Transverse colon (tissue), 4 donors: ENCODE data around the gene BDKRB2. TPM values are rescaled to one million over a fixed set of nuclear protein-coding genes. Genes with fewer than 3 reads are reported as not detected.

Source experiments
- DNase-seq: peaks from one replicate; pipeline ENCODE4 v3.0.0-alpha.2; 2019
- H3K27ac ChIP-seq, 4 donors: fragments of 200-600 bp; sonication (generic); 2 replicates each; pipeline ENCODE4 v1.5.1; 2016 to 2018; ENCODE audit warnings: inconsistent platforms in 4 of 4
- H3K27me3 ChIP-seq: fragments of 200-600 bp; sonication (generic); 2 replicates; pipeline ENCODE4 v1.5.1; 2017; ENCODE audit warnings: inconsistent platforms
- H3K36me3 ChIP-seq, 4 donors: fragments of 200-600 bp; sonication (generic); 2 replicates each; pipeline ENCODE4 v1.5.1; 2017 to 2019; ENCODE audit warnings: inconsistent platforms in 4 of 4
- H3K4me1 ChIP-seq, 4 donors: fragments of 200-600 bp; sonication (generic); 2 replicates each; pipeline ENCODE4 v1.5.1; 2017 to 2020; ENCODE audit warnings: inconsistent platforms in 4 of 4
- H3K4me3 ChIP-seq, 4 donors: fragments of 200-600 bp; sonication (generic); 1 replicate in 1 of 4; 2 replicates in 3 of 4; pipeline versions ENCODE4 v1.5.1 to v1.6.1; 2017 to 2019; ENCODE audit warnings: inconsistent platforms in 4 of 4
- H3K9me3 ChIP-seq, 2 donors: fragments of 200-600 bp; sonication (generic); 2 replicates each; pipeline ENCODE4 v1.5.1; 2017 to 2019; ENCODE audit warnings: inconsistent platforms in 2 of 2
- CTCF ChIP-seq, 5 experiments: fragments of 200-600 bp in 3 of 5; fragments of 450-650 bp in 2 of 5; sonication (generic) in 3 of 5; IDR thresholded peaks; 1 replicate in 2 of 5; 2 replicates in 3 of 5; pipeline ENCODE4 v1.5.1; 2016 to 2017; ENCODE audit warnings: antibody characterized with exemption in 5 of 5, inconsistent platforms in 3 of 5, mild to moderate bottlenecking in 2 of 5, moderate library complexity in 1 of 5
- EP300 ChIP-seq: sonication (generic); formaldehyde crosslinking; IDR thresholded peaks from one replicate; pipeline ENCODE4 v1.6.1; 2017; ENCODE audit warnings: antibody characterized with exemption, low read depth
- POLR2A ChIP-seq: fragments of 450-650 bp; IDR thresholded peaks from one replicate; pipeline ENCODE4 v1.6.1; 2016; ENCODE audit warnings: antibody characterized with exemption, mild to moderate bottlenecking, moderate library complexity
- POLR2AphosphoS5 ChIP-seq, 3 donors: sonication (generic); formaldehyde crosslinking; IDR thresholded peaks; one replicate each; pipeline ENCODE4 v1.6.1; 2016; ENCODE audit warnings: antibody characterized with exemption in 3 of 3
- WGBS, 2 donors: methylation state at CpG; one replicate each; pipeline ENCODE4 v1.1.5; 2018; ENCODE audit warnings: low coverage in 1 of 2; 5-methylcytosine and 5-hydroxymethylcytosine counted together
- in situ Hi-C, 4 donors: fragments of 200-750 bp; cut with MboI; loops; one replicate each; pipeline versions ENCODE4 v1.15.0 to v1.15.1; 2017; ENCODE audit warnings: low sequenced_read_pairs in 3 of 4, low pct_ligation_motif_present in 1 of 4, low pct_unique_long_range_greater_than_20kb in 1 of 4
- intact Hi-C: fragments of 100-400 bp; cut with DNase I; formaldehyde crosslinking; loops from one replicate; pipeline ENCODE4 v1.15.1; 2023; ENCODE audit warnings: low total_unique reads
- total RNA-seq, 4 donors: library from RNA; depleted of rRNA; stranded (reverse); fragments of >200 nt; gene quantifications; one replicate each; pipeline ENCODE4 v1.1.0, GENCODE V29; 2016

Gene BDKRB2
- total RNA-seq, 4 donors from 2014 or later: 2.6 to 19.8 (median 17.4) TPM

DNA sequence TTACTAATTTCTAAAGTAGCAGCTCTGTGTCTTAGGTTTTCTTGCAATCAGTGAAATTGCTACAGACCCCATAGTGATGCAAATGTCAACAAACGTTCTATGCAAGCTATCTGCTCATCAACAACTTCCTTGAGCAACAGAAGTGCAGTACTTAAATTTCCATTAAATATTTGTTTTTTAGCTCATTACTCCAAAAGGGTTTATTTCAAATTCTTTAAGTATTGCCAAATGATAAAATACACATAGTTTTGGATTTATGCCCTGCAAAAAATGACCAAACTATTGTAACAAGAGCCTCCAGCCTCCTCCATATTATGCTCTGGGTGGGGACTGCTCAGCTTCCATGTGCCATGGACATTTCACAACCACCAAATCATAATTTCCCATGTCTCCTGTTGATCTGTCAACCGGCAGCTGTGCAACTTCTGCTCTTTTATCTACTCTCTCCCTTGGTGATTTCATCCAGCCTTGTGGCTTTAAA is 55.7 kb downstream of the BDKRB2 start:
- Histone ChIP-seq H3K4me3 (no peak overlapping the region), H3K27me3 (no peaks in the 10 kb centered on the region), H3K36me3 (no peaks in the 10 kb centered on the region), H3K4me1 (peaks cover 0 to 24% (median 4%) of the 10 kb centered on the region in 4 donors), H3K27ac (no peak overlapping the region), H3K9me3 (no peaks in the 10 kb centered on the region)
- no peak for TF ChIP-seq CTCF (IDR thresholded peaks at IDR 0.05)
- peak in 1 of 3 donors; percentile 28 for TF ChIP-seq POLR2AphosphoS5 (IDR thresholded peaks at IDR 0.05)
- no peak for TF ChIP-seq POLR2A
- DNase-seq: no peak
- in situ Hi-C loops: no loop called here
- intact Hi-C loops: loop anchor here (10.0 kb wide), 1 partner anchor 236 kb away; no protein-coding TSS in a partner anchor
- 43 to 71% methylated on average over 2 of the region's 2 CpGs for WGBS, 2 donors

- H3K36me3 ChIP-seq: no peaks in the 10 kb centered on the region
- H3K4me3 ChIP-seq: no peak overlapping the region
- no peaks in the 10 kb centered on the region for H3K27me3 ChIP-seq
- 36 to 44% methylated on average over 4 to 5 of the region's 5 CpGs for WGBS, 2 donors
- H3K4me1 ChIP-seq: peaks cover 0 to 18% (median 4%) of the 10 kb centered on the region in 4 donors
- in situ Hi-C loops: no loop called here
- intact Hi-C loops: loop anchor here (10.0 kb wide), 1 partner anchor 236 kb away; no protein-coding TSS in a partner anchor
- no peak for DNase-seq
- TF ChIP-seq POLR2AphosphoS5 (IDR thresholded peaks at IDR 0.05): peak in 1 of 3 donors; percentile 15
- no peak for TF ChIP-seq CTCF (IDR thresholded peaks at IDR 0.05)
- H3K9me3 ChIP-seq: no peaks in the 10 kb centered on the region
- H3K27ac ChIP-seq: peak overlapping the region in 1 of 4 donors; percentile 6
Observed at GRCh38 chr14:96261053-96261452, 56.4 kb downstream of the BDKRB2 start.

DNA sequence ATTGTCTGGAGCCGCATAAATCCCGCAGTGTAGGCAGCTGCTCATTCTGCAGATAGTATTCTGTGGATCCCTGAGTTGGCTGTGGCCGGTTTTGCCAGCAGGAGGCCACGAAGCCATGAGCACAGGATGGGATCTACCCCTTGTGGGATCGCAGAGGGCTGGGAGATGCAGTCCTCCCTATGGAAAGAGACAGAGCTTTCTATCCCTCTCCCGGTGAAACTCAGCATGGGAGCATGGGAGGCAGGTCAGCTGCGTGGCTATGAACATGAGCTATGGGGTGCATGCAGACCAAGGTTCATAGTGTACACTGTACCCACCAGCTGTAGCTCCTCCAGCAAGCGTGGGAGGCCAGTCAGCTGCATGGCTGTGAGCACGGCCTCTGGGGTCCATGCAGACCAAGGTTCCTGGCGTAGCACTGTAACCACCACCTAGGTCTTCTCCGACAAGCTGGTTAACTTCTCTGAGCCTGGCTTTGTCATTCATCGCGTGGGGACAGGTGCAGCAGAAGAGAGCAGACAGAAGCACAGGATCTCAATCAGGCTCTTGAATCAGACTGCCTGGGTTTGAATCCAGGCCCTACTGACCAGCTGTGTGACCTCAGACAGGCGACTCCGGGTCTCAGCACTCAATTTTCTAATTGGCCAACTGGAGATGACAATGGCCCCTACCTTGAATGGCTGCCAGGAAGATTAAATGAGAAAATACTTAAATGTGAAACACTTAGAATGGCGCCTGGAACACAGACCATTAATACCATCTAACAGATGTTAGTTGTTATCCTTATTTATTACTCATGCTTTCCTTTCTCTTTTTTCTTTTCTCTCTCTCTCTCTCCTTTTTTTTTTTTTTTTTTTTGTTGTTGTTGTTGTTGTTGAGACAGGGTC is 57.4 kb downstream of the BDKRB2 start:
- 60 to 69% methylated on average over 1 to 16 of the region's 16 CpGs for WGBS, 2 donors
- no peak overlapping the region for H3K4me3 ChIP-seq
- H3K36me3 ChIP-seq: no peaks in the 10 kb centered on the region
- peaks cover 0 to 14% (median 2%) of the 10 kb centered on the region in 4 donors for H3K4me1 ChIP-seq
- no peak overlapping the region for H3K27ac ChIP-seq
- TF ChIP-seq CTCF (IDR thresholded peaks at IDR 0.05): no peak
- TF ChIP-seq EP300: no peak
- TF ChIP-seq POLR2A: no peak
- no peaks in the 10 kb centered on the region for H3K9me3 ChIP-seq
- in situ Hi-C loops (no loop called here), intact Hi-C loops (loop anchor here (10.0 kb wide), 1 partner anchor 237 kb away; no protein-coding TSS in a partner anchor)
- H3K27me3 ChIP-seq: no peaks in the 10 kb centered on the region
- DNase-seq: no peak

DNA sequence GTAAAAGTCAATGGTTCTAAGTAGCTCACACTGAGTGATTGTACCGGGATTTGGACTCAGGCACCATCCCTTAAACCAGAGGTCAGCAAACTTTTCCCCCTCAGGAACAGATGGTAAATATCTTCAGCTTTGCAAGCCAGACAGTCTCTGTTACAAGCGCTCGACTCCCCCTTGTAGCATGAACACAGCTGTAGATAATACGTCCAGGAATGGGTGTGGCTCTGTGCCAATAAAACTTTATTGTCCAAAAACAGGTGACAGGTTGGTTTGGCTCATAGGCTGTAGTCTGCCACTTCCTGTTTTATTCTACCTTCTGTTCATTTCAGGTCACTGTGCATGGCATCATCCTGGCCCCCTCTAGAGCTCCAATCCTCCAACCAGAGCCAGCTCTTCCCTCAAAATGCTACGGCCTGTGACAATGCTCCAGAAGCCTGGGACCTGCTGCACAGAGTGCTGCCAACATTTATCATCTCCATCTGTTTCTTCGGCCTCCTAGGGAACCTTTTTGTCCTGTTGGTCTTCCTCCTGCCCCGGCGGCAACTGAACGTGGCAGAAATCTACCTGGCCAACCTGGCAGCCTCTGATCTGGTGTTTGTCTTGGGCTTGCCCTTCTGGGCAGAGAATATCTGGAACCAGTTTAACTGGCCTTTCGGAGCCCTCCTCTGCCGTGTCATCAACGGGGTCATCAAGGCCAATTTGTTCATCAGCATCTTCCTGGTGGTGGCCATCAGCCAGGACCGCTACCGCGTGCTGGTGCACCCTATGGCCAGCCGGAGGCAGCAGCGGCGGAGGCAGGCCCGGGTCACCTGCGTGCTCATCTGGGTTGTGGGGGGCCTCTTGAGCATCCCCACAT is 58.9 kb downstream of the BDKRB2 start:
- 83 to 85% methylated on average over 4 to 20 of the region's 20 CpGs for WGBS, 2 donors

More for the DNA sequence above, 58.9 kb downstream of the BDKRB2 start:
- in situ Hi-C loops: no loop called here
- TF ChIP-seq POLR2A (no peak), POLR2AphosphoS5 (IDR thresholded peaks at IDR 0.05) (peak in 2 of 3 donors; percentile 36 to 66)
- no peak overlapping the region for H3K4me3 ChIP-seq
- intact Hi-C loops: loop anchor here (10.0 kb wide), 1 partner anchor 239 kb away; no protein-coding TSS in a partner anchor
- H3K36me3 ChIP-seq: no peaks in the 10 kb centered on the region
- peak overlapping the region; percentile 8 to 64 (median 50) for H3K27ac ChIP-seq
- H3K27me3 ChIP-seq: no peaks in the 10 kb centered on the region
- DNase-seq: peak; percentile 44
- H3K4me1 ChIP-seq: peaks cover under 1 to 23% (median 4%) of the 10 kb centered on the region in 4 donors
- H3K9me3 ChIP-seq: no peaks in the 10 kb centered on the region
